Measurements from ENCODE around the gene SLC39A10.
"Not testable (repeated sequence)": the region's sequence is repeated elsewhere in the genome, so short reads cannot be mapped to it uniquely, and the experiment has no call there.

Gene SLC39A10

DNA sequence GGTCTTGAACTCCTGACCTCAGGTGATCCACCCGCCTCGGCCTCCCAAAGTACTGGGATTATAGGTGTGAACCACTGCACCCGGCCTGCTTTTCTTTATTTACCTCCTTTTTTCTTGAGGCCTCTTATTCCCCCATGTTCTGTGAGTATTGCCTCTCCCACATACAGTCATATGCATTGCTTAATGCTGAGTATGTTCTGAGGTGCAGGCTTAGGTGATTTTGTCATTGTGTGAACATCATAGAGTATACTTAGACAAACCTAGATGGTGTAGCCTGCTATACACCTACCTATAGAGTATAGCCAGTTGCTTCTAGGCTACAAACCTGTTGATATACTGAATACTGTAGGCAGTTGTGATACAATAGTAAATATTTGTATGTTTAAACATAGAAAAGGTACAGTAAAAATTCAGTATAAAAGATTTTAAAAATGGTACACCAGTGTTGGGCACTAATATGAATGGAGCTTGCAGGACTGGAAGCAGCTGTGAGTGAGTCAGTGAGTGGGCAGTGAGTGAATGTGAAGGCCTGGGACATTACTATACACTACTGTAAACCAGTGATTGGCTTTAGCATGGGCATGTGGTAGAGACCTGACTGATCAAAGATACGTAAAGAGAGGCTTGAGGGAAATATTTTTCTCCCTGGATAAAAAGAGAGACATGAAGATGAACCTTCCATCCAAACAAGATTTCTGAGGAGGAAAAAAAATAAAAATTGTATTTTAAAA is 17.6 kb downstream of the SLC39A10 start:
- no peak for DNase-seq

DNA sequence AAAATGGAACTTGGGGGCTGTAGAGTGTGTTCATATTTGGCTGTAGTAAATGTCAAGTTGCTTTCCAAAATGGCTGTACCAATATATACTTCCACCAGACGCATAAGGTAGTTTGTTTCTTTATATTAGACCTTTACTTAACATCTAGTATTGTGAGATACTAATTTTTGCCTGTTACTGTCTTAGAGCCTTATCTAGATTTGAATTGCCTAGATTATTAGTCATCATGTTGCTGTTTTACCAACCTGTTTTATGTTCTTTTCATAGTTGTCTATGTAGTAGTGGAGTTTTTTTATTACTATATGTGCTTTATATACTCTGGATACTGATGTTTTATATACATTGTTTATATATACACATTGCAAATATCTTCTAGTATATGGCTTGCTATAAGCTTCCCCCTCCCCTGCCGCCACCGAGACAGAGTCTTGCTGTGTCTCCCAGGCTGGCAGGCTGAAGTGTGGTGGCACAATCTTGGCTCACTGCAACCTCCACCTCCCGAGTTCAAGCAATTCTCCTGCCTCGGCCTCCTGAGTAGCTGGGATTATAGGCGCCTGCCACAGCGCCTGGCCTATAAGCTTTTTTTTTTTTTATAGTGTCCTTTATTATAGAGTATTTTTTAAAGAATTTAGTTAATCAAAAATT is 18.9 kb downstream of the SLC39A10 start:
- DNase-seq: no peak

DNA sequence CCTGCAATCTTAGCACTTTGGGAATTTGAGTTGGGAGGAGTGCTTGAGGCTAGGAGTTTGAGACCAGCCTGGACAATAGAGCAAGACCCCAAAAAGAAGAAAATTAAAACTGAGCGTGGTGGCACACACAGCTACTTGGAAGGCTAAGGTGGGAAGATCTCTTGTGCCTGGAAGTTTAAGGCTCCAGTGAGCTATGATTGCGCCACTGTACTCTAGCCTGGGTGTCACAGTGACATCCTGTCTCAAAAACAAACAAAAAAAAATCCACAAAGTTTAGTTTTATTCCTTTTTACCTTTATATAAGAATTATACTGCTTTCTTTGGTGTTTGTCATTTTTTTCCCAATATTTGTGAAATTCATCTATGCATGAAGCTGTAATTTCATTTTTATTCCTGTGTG is 20.3 kb downstream of the SLC39A10 start:
- no peak for DNase-seq

DNA sequence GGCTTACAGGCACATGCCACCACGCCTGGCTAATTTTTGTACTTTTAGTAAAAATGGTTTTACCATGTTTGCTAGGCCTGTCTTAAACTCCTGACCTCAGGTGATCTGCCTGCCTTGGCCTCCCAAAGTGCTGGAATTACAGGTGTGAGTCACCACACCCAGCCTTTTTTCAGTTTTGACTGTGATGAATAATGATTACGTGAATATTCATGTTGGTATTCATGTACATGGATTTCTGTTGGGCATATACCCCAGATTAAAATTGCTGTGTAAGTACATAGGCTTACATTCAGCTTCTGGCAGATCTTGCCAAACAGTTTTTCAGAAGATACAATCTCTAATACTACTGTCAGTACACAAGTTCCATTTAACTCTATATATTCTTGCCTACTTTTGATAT is 20.9 kb downstream of the SLC39A10 start:
- no peak for DNase-seq

DNA sequence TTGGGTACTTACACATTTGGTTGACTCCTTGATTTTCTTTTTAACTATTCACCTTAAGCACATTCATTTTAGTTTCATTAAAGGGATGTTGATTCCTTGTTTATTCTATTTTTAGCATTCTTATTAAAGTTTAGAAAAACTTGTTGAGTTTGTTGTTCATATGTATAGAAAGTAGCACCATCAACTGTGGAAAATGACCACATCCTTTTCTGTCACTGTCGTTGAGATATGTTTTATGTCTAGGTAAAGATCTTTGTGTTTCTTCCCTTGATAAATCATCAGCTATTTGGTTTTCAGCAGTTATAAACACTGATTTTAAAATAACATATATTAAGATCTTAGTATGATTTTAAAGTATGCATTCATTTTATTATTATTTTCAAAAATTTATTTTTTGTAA is 25.1 kb downstream of the SLC39A10 start:
- no peak for DNase-seq

DNA sequence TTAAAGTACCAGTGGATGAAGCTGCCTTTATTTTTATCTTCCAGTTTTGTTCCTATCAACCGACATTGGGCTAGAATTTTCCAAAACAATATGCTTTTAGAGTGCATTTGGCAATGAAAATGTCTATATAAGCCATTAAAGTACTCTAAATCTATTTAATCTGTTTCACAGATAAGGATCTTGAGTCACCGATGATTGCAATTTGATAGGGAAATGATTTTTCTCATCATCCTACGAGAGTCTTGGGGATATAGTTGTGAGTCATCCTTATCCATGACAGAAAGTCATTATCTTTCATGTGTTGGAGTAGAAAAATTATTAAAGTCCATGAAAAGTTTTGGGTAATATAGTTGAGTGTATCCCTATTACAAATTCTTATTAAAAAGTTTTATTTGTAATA is 26.1 kb downstream of the SLC39A10 start:
- DNase-seq: no peak

DNA sequence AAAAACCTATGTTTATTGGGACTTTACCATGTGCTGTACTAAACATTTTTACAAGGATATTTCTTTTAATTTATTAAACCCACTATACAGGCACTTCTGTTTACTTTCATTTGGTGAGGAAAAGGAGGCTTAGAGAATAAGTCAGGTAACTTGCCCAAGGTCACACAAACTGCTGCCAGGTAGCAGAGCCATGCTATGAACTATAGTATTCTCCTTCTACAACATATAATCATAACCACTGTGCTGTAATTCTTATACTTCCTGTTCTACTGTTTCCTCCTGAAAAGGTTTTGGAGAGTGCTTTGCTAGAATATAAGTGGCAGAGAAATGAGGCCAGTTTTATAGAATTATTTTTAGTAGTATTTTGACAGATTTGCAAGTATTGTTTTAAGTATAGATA is 29.5 kb downstream of the SLC39A10 start:
- DNase-seq: no peak

DNA sequence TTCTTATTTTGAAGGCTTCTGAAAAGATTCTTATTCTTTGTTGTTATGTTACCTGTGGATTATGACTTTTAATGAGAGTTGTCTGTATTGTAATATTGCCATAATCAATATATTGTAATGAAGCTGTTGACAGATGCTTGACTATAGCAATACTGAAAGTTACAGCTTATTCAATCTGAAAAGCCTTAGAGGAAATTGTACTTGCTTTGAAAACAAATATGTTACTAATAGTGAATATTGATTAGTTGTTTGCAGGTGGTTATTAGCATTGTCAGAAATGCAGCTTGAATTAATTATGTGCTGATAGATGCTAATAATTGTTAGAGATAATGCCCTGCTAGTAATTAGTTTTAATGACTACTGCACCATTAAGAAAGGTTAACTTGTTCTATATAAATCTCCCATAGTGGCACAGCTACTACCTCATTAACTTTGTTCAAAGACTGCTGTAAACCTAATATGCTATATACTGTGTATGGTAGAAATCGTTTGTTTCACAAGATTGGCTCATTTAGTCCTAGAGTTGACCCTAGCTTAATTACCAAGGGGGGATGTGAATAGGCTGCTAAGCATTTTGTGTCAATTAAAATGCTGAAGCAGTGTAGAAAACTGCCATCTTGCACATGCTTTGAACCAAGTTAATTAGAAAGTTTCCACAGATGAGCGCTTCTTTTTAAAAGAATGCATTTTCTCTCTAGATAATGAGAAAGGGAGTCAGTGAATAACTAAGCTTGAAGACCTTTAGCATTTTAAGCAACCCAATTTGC is 30.5 kb downstream of the SLC39A10 start:
- no peak for DNase-seq

DNA sequence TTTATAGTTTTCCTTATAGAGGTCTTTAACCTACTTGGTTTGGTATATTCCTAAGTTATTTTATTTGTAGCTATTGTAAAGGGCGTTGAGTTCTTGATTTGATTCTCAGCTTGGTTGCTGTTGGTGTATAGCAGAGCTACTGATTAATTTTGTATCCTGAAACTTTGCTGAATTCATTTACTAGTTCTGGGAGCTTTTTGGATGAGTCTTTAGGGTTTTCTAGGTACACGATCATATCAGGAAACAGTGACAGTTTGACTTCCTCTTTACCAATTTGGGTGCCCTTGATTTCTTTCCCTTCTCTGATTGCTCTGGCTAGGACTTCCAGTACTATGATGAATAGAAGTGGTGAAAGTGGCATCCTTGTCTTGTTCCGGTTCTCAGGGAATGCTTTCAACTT is 35.5 kb downstream of the SLC39A10 start:
- DNase-seq: not testable (repeated sequence)

DNA sequence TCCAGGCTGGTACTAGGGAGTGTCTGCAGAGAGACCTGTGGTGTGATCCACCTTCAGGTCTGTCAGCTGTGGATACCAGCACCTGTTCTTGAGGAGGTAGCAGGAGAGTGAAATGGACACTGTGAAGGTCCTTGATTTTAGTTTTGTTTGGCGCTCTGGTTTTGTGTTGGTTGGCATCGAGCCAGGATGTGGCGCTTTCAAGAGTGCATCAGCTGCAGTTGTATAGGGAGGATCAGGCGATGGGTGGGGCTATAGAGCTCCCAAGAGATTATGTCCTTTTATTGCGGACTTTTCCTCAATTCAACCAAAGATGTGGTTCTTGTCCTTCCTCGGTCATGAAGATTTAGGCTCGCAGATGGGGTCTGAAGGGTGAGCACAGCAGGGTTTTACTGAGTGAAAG is 37.5 kb downstream of the SLC39A10 start:
- DNase-seq: peak; percentile 11

DNA sequence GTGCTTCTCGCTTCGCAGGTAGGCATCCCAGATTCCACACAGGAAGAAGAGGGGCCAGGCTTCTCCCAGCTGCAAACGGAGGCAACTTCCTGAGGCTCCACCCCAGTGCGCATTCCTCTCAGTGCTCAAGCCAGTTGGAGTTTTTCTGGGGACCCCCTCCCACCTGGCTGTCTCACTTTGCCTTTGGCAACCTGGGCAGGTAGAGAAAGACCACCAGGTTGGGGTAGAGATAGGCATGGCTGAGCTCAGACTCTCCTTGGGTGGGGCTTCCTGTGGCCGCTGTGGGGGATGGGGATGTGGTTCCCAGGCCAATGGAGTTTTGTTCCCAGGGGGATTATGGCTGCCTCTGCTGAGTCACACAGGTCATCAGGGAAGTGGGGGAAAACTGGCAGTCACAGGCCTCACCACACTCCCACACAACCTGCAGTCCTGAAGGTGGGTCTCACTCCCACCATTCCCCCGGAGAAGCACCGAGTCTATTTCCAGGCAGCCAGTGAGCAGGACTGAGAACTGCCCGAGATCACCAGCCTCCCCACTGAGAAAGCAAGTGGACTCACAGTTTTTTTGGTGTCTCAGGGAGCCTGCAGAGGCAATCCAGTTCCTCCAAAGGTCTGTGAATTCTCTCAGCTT is 38.1 kb downstream of the SLC39A10 start:
- DNase-seq: no peak

DNA sequence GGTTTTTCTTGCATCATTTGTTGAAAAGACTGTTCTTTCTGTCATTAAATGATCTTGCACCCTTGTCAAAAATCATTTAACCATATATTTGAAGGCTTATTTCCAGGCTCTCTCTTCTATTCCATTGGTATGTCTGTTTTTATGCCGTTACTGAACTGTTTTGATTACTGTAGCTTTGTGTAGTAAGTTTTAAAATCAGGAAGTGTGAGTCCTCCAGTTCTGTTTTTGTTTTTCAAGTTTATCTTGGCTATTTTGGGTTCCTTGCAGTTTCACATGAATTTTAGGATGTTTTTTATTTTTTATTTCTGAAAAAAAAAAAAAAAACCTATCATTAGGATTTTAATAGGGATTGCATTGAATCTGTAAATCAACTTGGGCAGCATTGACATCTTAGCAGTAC is 39.0 kb downstream of the SLC39A10 start:
- no peak for DNase-seq

DNA sequence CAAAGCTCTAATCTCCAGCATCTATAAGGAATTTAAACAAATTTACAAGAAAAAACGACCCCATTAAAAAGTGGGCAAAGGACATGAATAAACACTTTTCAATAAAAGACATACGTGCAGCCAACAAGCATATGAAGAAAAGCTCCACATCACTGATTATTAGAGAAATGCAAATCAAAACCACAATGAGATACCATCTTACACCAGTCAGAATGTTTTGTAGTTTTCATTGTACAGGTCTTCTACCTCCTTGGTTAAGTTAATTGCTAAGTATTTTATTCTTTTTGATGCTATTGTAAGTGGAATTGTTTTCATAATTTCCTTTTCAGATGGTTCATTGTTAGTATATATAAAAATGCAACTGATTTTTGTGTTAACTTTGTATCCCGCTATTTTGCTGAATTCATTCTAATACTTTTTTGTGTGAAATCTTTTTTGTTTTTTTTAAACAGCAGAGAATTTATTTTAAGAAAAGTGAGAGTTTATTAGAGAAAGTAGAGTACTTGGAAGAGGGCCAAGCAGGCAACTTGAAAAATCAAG is 40.7 kb downstream of the SLC39A10 start:
- DNase-seq: no peak

DNA sequence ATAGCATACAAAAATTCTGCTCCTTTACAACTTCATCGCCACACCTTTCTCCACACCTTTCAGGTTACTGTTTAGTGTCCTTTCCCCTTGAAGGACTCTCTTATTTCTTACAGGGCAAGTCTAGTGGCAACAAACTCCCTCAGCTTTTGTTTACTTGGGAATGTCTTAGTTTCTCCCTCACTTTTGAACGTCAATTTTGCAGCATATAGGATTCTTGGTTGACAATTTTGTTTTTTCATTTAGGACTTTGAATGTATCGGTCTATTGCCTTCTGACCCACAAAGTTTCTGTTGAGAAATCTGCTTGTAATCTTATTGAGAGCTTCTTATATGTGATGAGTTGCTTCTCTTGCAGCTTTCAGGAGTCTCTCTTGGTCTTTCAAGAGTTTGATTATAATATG is 43.5 kb downstream of the SLC39A10 start:
- DNase-seq: no peak

DNA sequence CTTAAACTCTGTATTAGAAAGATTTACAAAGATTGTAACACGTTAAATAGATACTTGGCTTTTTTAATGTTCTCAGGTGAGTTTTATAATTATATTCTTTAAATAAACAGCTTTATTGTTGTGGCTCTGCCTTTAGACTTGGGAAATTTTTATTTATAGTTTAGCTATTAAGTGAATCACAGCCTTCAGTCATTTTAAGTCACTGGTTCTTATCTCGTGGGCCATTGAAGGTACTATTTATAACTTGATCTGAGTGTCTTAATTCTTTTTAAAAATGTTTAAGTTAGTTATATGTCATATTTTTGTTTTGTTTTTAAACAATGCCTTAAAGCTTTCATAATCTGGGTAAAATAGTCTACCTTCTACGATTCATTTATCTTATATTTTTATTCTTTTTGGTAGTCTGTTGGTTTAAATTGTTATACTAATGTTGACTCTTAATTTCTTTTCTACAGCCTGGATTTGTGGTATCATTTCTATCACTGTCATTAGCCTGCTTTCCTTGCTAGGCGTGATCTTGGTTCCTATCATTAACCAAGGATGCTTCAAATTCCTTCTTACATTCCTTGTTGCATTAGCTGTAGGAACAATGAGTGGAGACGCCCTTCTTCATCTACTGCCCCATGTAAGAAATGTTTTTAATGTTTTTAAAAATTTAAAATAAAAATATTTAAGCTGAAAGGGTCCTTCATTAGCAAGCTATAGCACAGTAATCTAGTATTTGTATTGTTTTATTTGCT is 49.3 kb downstream of the SLC39A10 start:
- no peak for DNase-seq

DNA sequence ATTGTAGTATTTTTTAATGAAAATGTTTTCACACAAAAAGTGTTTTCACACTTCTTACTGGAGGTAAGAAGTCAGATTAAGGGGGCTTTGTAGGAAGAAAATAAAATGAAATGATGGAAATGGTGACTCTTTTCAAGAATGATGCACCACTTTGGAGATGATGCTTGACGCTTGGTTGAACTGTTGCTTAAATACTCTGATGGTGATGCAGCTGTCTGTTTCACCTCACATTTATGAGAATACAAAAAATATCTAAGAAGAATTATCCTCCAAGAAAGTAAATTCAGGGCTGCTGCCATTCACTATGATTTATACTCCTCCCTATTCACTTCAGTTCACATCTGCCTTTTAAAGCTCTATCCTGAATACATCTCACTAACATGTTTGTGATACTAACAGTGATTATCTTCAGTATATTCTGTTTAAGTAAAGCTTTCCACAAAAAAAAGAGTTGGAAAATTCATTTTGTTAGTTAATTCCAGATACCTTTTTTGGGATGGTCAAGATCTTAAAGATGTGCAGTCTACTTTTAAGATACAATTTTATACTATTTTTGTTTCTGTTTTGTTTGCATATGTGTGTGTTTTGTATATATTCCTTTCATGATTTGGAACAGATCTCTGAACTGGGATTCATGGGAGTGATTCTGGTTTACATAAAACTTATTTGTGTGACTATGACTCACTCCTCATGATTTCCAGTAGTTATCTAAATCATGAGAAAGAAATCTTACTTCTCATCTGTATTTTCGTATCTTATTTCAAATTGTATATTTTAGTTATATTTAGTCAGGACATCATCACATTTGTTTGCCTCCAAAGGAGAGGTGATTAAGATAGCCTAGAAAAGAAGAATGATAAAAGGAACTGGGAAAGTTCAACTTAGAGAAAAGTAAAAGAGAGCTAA is 53.1 kb downstream of the SLC39A10 start:
- DNase-seq: no peak

DNA sequence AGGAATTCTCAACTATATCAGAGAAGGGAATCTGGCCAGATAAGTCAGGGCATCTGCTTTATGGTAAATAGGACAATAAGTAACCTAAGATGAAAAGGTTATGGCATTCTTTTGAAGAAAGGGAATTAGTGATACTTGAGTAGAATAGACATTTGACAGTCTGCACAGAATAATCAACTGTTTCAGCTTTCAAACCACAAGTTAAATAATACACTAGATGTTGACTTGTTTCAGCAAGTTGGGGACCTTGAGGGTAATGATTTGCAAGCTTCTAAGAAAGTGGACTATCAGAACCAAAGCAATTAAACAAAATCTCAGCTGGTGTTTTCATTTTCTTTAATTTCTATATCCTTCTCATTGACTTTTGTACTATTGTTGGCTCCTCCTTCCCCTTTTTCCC is 54.5 kb downstream of the SLC39A10 start:
- DNase-seq: no peak

DNA sequence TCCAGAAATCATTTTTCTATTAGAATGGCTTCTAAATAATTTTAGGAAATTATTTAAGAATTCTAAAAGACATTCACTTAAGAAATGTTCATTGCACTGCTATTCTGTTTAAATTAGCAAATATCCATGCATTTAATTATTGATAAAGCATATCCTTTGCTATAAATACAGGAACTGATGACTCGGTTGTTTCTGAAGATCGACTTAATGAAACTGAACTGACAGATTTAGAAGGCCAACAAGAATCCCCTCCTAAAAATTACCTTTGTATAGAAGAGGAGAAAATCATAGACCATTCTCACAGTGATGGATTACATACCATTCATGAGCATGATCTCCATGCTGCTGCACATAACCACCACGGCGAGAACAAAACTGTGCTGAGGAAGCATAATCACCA is 59.4 kb downstream of the SLC39A10 start:
- DNase-seq: no peak

DNA sequence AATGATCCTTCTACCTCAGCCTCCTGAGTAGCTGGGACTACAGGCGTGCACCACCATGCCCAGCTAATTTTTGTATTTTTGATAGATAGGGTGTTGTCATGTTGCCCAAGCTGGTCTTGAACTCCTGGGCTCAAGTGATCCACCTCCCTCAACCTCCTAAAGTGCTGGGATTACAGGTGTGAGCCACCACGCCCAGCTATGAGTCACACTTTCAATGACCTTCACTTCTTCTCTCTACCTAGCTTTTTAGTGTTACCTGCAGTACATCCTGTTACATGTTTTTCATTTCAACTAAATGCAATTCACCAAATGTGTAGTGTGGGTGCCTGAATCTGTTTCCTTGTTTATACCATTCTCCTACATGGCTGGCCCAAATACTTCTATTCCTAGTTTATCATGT is 64.0 kb downstream of the SLC39A10 start:
- DNase-seq: peak; percentile 21

DNA sequence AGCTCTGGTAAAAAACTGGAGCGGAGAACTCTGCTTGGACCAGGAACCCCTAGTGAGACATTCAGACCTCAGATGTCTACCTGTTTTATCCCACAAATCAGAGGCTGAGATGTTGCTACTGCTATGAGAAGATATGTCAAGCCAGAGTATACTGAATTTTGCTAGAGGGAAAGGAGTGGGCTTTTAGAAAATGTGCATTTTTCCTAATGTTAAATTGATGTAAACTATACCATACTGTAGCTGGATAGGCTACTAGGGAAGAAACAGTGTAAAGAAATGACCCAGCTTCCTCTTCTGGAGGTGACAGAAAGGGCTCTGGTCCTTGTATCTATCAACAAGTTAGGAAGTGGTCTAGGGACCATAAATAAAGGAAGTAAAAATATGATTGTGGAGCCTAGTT is 65.0 kb downstream of the SLC39A10 start:
- no peak for DNase-seq

DNA sequence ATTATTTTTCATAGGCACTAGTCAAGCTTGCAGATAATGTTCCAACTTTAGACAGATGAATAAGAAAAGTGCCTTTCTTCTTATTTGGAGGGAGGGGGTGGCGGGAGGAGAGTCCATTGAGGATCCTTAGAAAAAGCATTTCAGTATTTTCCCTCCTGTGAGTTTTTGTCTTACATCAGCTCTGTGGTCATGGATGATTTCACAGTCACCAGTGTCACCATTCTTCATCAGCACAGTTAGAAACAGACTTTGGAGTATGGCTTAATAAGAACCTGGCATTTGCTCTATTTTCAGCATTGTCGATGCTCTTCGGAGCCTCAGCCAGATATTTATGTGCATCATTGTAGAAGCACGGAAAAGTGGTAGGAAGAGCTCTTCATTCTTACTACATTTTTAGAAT is 70.1 kb downstream of the SLC39A10 start:
- DNase-seq: no peak

DNA sequence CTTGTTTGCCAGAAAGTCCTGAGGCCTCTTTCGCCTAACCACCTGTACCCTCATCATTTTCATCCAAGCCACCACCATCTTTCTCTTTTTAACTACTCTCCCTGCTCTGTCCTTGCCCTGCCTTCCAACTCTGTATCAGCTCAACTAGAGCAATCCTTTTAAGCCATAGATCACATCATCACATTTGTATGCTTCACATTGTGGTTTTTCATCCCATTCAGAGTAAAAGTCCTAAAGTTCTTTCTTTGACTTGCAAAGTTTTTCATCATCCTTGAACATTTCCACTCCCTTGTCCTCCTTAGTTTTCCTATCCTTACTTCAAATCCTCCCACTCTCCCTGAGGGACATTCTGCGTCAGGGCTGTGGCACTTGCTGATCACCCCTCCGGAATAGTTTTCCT is 73.9 kb downstream of the SLC39A10 start:
- DNase-seq: no peak

Data from DMS53 (cell line).